Body of pancreas (tissue), 4 donors: Measurements from ENCODE around the gene AEN. TPM values are rescaled to one million over a fixed set of nuclear protein-coding genes. Genes with fewer than 3 reads are reported as not detected.

ENCODE experiments used
- ATAC-seq: fragments of 150-250 bp; one replicate; pipeline ENCODE4 v1.9.1; 2016
- DNase-seq, 4 donors: peaks; one replicate each; pipeline ENCODE4 v3.0.0-alpha.2; 2019
- H3K27ac ChIP-seq, 4 donors: fragments of 200-600 bp; sonication (generic); 1 replicate in 3 of 4; 2 replicates in 1 of 4; pipeline versions ENCODE4 v1.5.1 to v1.6.1; 2016 to 2019; ENCODE audit warnings: mild to moderate bottlenecking in 1 of 4, mixed read lengths in 1 of 4, moderate library complexity in 1 of 4
- H3K27me3 ChIP-seq, 2 donors: fragments of 200-600 bp; sonication (generic); one replicate each; pipeline ENCODE4 v1.6.0; 2016; ENCODE audit warnings: mild to moderate bottlenecking in 1 of 2
- H3K36me3 ChIP-seq, 2 donors: fragments of 200-600 bp; sonication (generic); replicated peaks in 1 of 2; 2 replicates each; pipeline ENCODE4 v1.5.1; 2016; ENCODE audit warnings: low read depth in 2 of 2; ENCODE audit not compliant: insufficient read depth in 1 of 2
- H3K4me1 ChIP-seq: fragments of 200-600 bp; sonication (generic); one replicate; pipeline ENCODE4 v1.6.0; 2016
- H3K4me3 ChIP-seq, 2 donors: fragments of 200-600 bp; sonication (generic); 1 replicate in 1 of 2; 2 replicates in 1 of 2; pipeline ENCODE4 v1.5.1; 2016 to 2019
- H3K9me3 ChIP-seq, 3 donors: fragments of 200-600 bp; sonication (generic); 1 replicate in 2 of 3; 2 replicates in 1 of 3; pipeline ENCODE4 v1.5.1; 2016
- CTCF ChIP-seq, 7 experiments: fragments of 450-650 bp in 4 of 7; fragments of 200-600 bp in 3 of 7; sonication (generic) in 3 of 7; IDR thresholded peaks; one replicate each; pipeline ENCODE4 v1.5.1; 2016 to 2019; ENCODE audit warnings: antibody characterized with exemption in 7 of 7
- POLR2A ChIP-seq, 3 donors: fragments of 450-650 bp; IDR thresholded peaks; one replicate each; pipeline ENCODE4 v1.6.1; 2016; ENCODE audit warnings: antibody characterized with exemption in 3 of 3, mild to moderate bottlenecking in 2 of 3
- WGBS, 2 donors: methylation state at CpG; one replicate each; pipeline ENCODE4 v1.1.5; 2017; 5-methylcytosine and 5-hydroxymethylcytosine counted together
- intact Hi-C: fragments of 100-400 bp; cut with DNase I; formaldehyde crosslinking; loops from one replicate; pipeline ENCODE4 v1.15.1; 2023
- total RNA-seq, 2 donors: library from RNA; depleted of rRNA; stranded (reverse); fragments of >200 nt; gene quantifications; one replicate each; pipeline ENCODE4 v1.1.0, GENCODE V29; 2016

AEN gene
- total RNA-seq, result 10 to 100 TPM; 20.4 to 23.3 TPM

DNA sequence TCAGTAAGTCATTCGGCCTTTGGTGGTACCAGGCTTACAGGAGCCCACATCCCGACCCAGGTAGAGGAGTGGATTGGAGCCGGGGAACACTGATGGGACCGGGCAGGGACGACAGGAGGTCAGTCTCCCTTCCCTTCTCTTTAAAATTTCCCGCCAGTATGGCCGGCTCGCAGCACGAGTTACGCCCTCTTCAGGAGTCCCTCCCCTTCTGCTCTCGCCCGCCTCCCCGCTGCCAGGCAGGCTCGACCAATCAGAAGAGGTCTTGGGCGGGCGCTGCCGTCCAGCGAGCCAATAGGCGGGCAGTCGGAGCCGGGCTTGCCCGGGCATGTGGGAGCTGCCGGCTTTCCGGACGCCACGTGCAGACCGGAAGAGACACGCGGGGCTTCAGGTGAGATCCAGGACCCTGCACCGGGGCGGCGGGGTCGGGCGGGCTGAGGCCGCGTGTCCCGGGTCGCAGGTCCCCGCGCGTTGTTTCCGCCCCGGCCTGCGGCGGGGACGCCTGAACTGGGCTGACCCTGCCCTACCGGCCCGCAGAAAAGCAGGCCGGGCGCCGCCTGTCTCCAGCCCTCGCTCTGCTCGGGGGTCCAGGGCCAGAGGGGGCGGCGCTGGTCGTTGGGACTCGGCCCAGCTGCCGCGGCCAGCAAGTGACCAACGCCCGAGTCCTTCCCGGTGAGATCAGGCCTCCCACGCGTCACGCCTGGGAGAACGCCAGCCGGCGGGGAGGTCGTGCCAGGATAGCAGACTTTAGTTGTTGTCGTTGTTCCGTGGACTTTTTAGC, at the start of gene AEN:
Gene AEN, plus strand, starts transcription at position 346 of the 778 bp plus-strand sequence. CDS start 4,870 bp downstream, outside the sequence.
- Histone ChIP-seq H3K36me3 (peaks cover 0 to 1% of the 10 kb centered on the region in 2 donors), H3K9me3 (no peaks in the 10 kb centered on the region), H3K4me3 (peak within 1 kb of the TSS; percentile 81 to 93), H3K27me3 (no peaks in the 10 kb centered on the region), H3K27ac (peak within 1 kb of the TSS; percentile 62 to 96 (median 88)), H3K4me1 (peaks cover 42% of the 10 kb centered on the region)
- peak; percentile 53 to 72 (median 64) for TF ChIP-seq POLR2A (IDR thresholded peaks at IDR 0.05)
- TF ChIP-seq CTCF (IDR thresholded peaks at IDR 0.05), result peak in 2 of 7 experiments; percentile 27 to 32
- 0% methylated on average over 21 to 62 of the region's 71 CpGs for WGBS, 2 donors
- ATAC-seq (peak; percentile 99), DNase-seq (peak; percentile 95 to 97 (median 96))
- intact Hi-C loops, result no loop called here

- H3K9me3 ChIP-seq, result no peaks in the 10 kb centered on the region
- no peak overlapping the region for H3K27ac ChIP-seq
- H3K36me3 ChIP-seq, result no peaks in the 10 kb centered on the region
- 30 to 40% methylated on average over 4 to 5 of the region's 5 CpGs for WGBS, 2 donors
- H3K4me3 ChIP-seq, result no peak overlapping the region
- TF ChIP-seq POLR2A (IDR thresholded peaks at IDR 0.05), result no peak
- TF ChIP-seq CTCF (IDR thresholded peaks at IDR 0.05), result no peak
- intact Hi-C loops, result no loop called here
- DNase-seq (no peak), ATAC-seq (no peak)
- no peaks in the 10 kb centered on the region for H3K4me1 ChIP-seq
- no peaks in the 10 kb centered on the region for H3K27me3 ChIP-seq
Measured at GRCh38 chr15:88571852-88572259, 49.3 kb upstream of the AEN start.

- ATAC-seq, result no peak
- Histone ChIP-seq H3K27ac (no peak overlapping the region), H3K27me3 (no peaks in the 10 kb centered on the region), H3K36me3 (no peaks in the 10 kb centered on the region), H3K4me1 (no peaks in the 10 kb centered on the region), H3K4me3 (no peak overlapping the region), H3K9me3 (no peaks in the 10 kb centered on the region)
- WGBS, 2 donors, result 24 to 76% methylated on average over 1 of the region's 1 CpG
- intact Hi-C loops, result no loop called here
- no peak for DNase-seq
- no peak for TF ChIP-seq POLR2A (IDR thresholded peaks at IDR 0.05)
- no peak for TF ChIP-seq CTCF (IDR thresholded peaks at IDR 0.05)
Measured at GRCh38 chr15:88574077-88574476, 47.1 kb upstream of the AEN start.

DNA sequence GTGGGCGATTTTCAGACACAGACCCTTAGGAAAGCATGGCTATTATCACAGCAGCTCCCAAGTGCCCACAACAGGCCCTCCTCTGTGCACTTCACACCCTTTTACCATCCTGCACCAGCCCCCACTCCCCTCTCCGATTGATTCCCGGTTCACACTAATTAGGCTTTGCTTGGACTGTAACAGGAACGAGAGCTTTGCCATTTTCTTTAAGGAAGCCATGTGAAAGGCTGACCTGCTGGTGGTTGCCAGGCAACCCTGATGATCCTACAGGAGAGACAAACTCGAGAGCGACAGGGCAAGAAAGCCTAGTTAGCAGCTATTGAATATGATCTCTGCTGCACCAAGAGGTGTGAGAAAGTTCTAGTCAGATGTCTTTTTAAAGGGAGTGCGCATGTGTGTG, 46.5 kb upstream of the AEN start:
- intact Hi-C loops, result no loop called here
- Histone ChIP-seq H3K4me1 (no peaks in the 10 kb centered on the region), H3K27me3 (no peaks in the 10 kb centered on the region), H3K27ac (no peak overlapping the region), H3K4me3 (no peak overlapping the region), H3K36me3 (no peaks in the 10 kb centered on the region), H3K9me3 (no peaks in the 10 kb centered on the region)
- ATAC-seq (no peak), DNase-seq (peak in 1 of 4 donors; percentile 17)
- WGBS, 2 donors, result 29 to 31% methylated on average over 7 of the region's 7 CpGs
- TF ChIP-seq POLR2A (IDR thresholded peaks at IDR 0.05), result no peak
- no peak for TF ChIP-seq CTCF (IDR thresholded peaks at IDR 0.05)

DNA sequence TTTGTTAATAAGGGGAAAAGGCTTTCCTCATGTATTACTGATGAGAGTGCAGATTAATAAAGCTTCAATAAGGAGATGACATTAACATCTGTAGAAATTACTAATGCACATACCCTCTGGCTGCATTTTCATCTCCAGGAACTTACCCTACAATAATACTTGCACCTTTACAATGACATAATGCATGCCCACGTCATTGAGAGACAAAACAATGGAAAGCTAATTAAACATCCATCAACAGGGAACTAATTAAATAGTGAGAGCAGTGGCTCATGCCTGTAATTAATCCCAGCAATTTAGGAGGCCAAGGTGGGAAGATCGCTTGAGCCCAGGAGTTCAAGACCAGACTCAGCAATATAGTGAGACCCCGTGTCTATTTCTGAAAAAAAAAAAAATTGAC, 41.8 kb upstream of the AEN start:
- 60 to 64% methylated on average over 3 of the region's 3 CpGs for WGBS, 2 donors
- no peaks in the 10 kb centered on the region for H3K36me3 ChIP-seq
- H3K9me3 ChIP-seq, result no peaks in the 10 kb centered on the region
- no peak for TF ChIP-seq CTCF (IDR thresholded peaks at IDR 0.05)
- no peak for TF ChIP-seq POLR2A (IDR thresholded peaks at IDR 0.05)
- no peak for DNase-seq
- ATAC-seq, result no peak
- no peak overlapping the region for H3K4me3 ChIP-seq
- no peaks in the 10 kb centered on the region for H3K4me1 ChIP-seq
- H3K27me3 ChIP-seq, result no peaks in the 10 kb centered on the region
- no peak overlapping the region for H3K27ac ChIP-seq
- intact Hi-C loops, result no loop called here
